IPS-15b (cell line): ENCODE measurements around the gene PSD2.

ENCODE experiments used
- H3K27me3 ChIP-seq: one replicate; pipeline ENCODE4 v1.6.1; 2013; ENCODE audit warnings: low read length; ENCODE audit not compliant: control insufficient read depth, insufficient read depth
- H3K36me3 ChIP-seq: one replicate; pipeline ENCODE4 v1.6.1; 2013; ENCODE audit warnings: low read length; ENCODE audit not compliant: control insufficient read depth, insufficient read depth
- H3K4me1 ChIP-seq: one replicate; pipeline ENCODE4 v1.6.1; 2013; ENCODE audit warnings: mild to moderate bottlenecking, low read length; ENCODE audit not compliant: control insufficient read depth, insufficient read depth
- H3K4me3 ChIP-seq: one replicate; pipeline ENCODE4 v1.5.1; 2013; ENCODE audit warnings: low read depth, low read length
- H3K9ac ChIP-seq: one replicate; pipeline ENCODE4 v1.6.1; 2013; ENCODE audit warnings: low read depth, mild to moderate bottlenecking, low read length
- H3K9me3 ChIP-seq: one replicate; pipeline ENCODE4 v1.6.1; 2013; ENCODE audit warnings: mild to moderate bottlenecking, low read length; ENCODE audit not compliant: control insufficient read depth, insufficient read depth

Gene PSD2

GRCh38 chr5:139795074-139796001, at the start of gene PSD2:
Gene PSD2, plus strand, starts transcription at chr5:139795808. Its CDS starts 13,633 bp downstream, at chr5:139809441.
- Histone ChIP-seq H3K9me3 (no peaks in the 10 kb centered on the region), H3K36me3 (no peaks in the 10 kb centered on the region), H3K4me3 (peak within 1 kb of the TSS; percentile 48), H3K4me1 (peaks cover 2% of the 10 kb centered on the region), H3K27me3 (peaks cover 71% of the 10 kb centered on the region), H3K9ac (no peak within 1 kb of the TSS)

DNA sequence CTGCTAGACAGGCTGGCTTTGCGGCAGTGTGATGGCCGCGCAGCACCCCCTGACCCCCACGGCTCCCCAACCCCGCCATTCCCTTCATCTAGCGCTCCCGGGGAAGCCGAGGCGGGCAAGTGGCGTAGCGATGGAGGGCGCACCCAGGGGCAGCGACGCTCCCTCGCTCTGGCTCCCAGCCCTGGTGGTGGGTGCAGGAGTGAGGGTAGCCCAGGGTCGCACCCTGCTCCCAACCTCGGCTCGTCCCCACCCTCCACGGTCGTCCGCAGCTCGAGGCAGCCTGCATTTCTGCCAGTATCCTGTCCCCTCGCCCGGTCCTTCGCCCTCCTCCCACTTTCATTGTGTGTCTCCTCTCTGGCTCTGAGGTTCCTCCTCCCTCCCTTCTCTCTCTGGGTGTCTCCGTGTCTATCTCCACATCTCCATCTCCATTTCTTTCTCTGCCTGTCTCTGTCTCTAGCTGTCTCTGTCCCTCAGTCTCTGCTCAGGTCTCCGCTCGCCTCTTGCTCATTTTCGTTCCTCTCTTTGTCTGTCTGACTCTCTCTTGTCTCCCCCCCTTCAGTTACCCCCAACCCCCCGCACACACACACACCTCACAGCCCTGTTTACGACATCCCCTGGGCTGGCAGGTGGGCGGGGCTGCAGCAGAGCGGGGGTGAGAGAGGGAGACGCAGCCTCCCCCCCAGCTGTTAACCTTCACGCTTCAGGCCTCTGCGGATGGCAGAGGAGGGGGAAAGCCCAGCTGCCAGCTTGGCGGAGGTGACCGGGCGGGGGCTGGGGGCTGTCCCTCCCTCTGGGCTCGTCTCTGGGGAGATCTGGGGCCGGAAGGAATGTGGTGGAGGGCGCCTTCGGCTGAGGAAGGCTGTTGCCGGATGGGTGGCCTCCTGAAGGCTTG, 48.7 kb upstream of the PSD2 start:
- peak overlapping the region; percentile 44 for H3K4me3 ChIP-seq
- no peaks in the 10 kb centered on the region for H3K36me3 ChIP-seq
- peak overlapping the region; percentile 3 for H3K9ac ChIP-seq
- no peaks in the 10 kb centered on the region for H3K9me3 ChIP-seq
- peaks cover 54% of the 10 kb centered on the region for H3K27me3 ChIP-seq
- H3K4me1 ChIP-seq = peaks cover 18% of the 10 kb centered on the region

DNA sequence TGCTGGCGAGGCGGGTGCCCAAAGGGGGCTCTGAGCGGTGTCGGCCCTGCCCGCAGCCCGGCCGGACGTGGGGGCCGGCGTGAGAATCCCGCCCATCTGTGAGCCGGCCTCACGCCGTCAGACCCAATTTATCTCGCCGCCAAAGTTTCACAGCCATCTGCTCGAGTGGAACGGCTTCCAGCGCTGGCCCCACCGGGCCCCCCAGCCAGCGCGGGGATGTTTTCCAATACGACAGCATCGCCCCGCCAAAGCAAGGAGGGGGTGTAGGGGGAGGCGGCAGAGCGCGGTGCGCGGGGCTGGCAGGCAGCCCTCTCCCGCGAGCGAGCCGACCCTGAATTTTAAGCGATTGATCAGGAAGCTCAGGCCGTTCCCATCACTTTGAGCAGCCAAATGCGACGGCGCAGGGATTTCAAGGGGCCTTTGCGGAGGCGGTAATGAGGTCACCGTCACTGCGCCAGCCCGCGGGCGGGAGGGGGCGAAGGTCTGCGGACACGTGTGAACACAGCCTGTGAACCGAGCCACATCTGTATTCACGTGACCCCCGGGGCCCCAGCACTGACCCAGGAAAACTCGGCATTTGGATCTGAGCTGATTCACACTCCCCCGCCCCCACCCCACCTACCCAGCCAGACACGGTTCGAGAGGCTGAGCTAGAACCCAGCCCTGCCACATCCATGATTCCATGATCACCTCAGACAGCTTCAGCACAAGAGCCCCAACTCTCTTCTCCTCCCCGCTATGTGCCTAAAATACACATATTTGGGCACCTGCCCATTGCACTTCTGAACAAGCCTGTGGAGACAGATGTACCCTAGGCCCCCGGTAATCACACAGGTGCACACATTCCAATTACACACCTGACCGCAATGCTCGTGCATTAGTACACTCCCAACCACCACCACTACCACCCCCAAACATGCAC, 47.8 kb upstream of the PSD2 start:
- Histone ChIP-seq H3K9me3 (no peaks in the 10 kb centered on the region), H3K36me3 (no peaks in the 10 kb centered on the region), H3K27me3 (peaks cover 63% of the 10 kb centered on the region), H3K4me1 (peaks cover 18% of the 10 kb centered on the region), H3K4me3 (peak overlapping the region; percentile 44), H3K9ac (peak overlapping the region; percentile 3)

- Histone ChIP-seq H3K27me3 (peaks cover 69% of the 10 kb centered on the region), H3K9ac (no peak overlapping the region), H3K4me1 (peaks cover 18% of the 10 kb centered on the region)
Measured at GRCh38 chr5:139748505-139748826, 47.1 kb upstream of the PSD2 start.

GRCh38 chr5:139749242-139749641, 46.4 kb upstream of the PSD2 start:
- Histone ChIP-seq H3K9ac (no peak overlapping the region), H3K4me3 (no peak overlapping the region), H3K4me1 (peaks cover 18% of the 10 kb centered on the region), H3K9me3 (no peaks in the 10 kb centered on the region), H3K36me3 (no peaks in the 10 kb centered on the region), H3K27me3 (peaks cover 70% of the 10 kb centered on the region)

More at GRCh38 chr5:139748505-139748826, 47.1 kb upstream of the PSD2 start:
- H3K9me3 ChIP-seq = no peaks in the 10 kb centered on the region
- no peaks in the 10 kb centered on the region for H3K36me3 ChIP-seq
- peak overlapping the region; percentile 44 for H3K4me3 ChIP-seq

GRCh38 chr5:139751236-139751635, 44.4 kb upstream of the PSD2 start:
- Histone ChIP-seq H3K9me3 (no peaks in the 10 kb centered on the region), H3K27me3 (peaks cover 82% of the 10 kb centered on the region), H3K9ac (no peak overlapping the region), H3K36me3 (no peaks in the 10 kb centered on the region), H3K4me3 (no peak overlapping the region), H3K4me1 (peaks cover 10% of the 10 kb centered on the region)

- H3K4me3 ChIP-seq = no peak overlapping the region
- peaks cover 10% of the 10 kb centered on the region for H3K4me1 ChIP-seq
- H3K27me3 ChIP-seq = peaks cover 91% of the 10 kb centered on the region
- H3K36me3 ChIP-seq = no peaks in the 10 kb centered on the region
- H3K9me3 ChIP-seq = no peaks in the 10 kb centered on the region
- H3K9ac ChIP-seq = no peak overlapping the region
Measured at GRCh38 chr5:139752506-139753473, 42.8 kb upstream of the PSD2 start.

- Histone ChIP-seq H3K36me3 (no peaks in the 10 kb centered on the region), H3K4me3 (peak overlapping the region; percentile 36), H3K9me3 (no peaks in the 10 kb centered on the region), H3K4me1 (no peaks in the 10 kb centered on the region), H3K27me3 (peaks cover 88% of the 10 kb centered on the region), H3K9ac (no peak overlapping the region)
Measured at GRCh38 chr5:139755892-139756671, 39.5 kb upstream of the PSD2 start.

DNA sequence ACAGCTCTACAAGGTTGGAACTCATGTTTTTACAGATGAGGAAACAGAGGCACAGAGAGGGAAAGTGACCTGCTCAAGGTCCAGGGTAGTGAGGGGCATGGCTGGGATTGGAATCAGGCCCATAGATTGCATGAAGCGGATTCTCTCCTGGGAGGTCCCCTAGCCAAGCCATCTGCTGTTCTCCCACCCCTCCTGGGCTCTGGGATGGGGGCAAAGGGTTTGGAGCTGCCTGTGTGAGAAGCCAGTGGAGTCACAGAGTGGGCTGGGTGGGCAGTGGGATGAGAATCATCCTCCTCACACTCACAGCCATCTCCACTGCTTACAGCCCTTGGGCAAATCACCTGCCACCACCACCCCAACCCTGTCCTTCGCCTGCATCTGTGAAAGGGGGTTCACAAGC, 38.6 kb upstream of the PSD2 start:
- no peaks in the 10 kb centered on the region for H3K36me3 ChIP-seq
- no peaks in the 10 kb centered on the region for H3K9me3 ChIP-seq
- no peaks in the 10 kb centered on the region for H3K4me1 ChIP-seq
- peaks cover 84% of the 10 kb centered on the region for H3K27me3 ChIP-seq
- H3K4me3 ChIP-seq = no peak overlapping the region
- H3K9ac ChIP-seq = no peak overlapping the region
